Osteoblast (primary cell): ENCODE measurements around the gene NR4A2. TPM values are rescaled to one million over a fixed set of nuclear protein-coding genes. Genes with fewer than 3 reads are reported as not detected.

ENCODE experiments used
- DNase-seq: peaks from one replicate; pipeline ENCODE4 v3.0.0; 2011; ENCODE audit warnings: low spot score, mixed read lengths; ENCODE audit not compliant: insufficient read length; ENCODE audit errors: missing footprints
- H2AFZ ChIP-seq: 2 replicates; pipeline ENCODE4 v1.6.0; 2011; ENCODE audit warnings: mild to moderate bottlenecking, low read length
- H3K27ac ChIP-seq: 2 replicates; pipeline ENCODE4 v1.5.1; 2011; ENCODE audit warnings: mild to moderate bottlenecking, low read depth, low read length, moderate library complexity
- H3K27me3 ChIP-seq: 2 replicates; pipeline ENCODE4 v1.6.0; 2012; ENCODE audit warnings: mild to moderate bottlenecking, control low read depth, inconsistent platforms, low read length, moderate library complexity; ENCODE audit not compliant: insufficient read depth
- H3K36me3 ChIP-seq: 2 replicates; pipeline ENCODE4 v1.5.1; 2011; ENCODE audit warnings: mild to moderate bottlenecking, low read length, control low read depth, moderate library complexity; ENCODE audit not compliant: insufficient read depth
- H3K4me1 ChIP-seq: 2 replicates; pipeline ENCODE4 v1.5.1; 2011; ENCODE audit warnings: mild to moderate bottlenecking, low read length, control low read depth, moderate library complexity; ENCODE audit not compliant: insufficient read depth
- H3K4me2 ChIP-seq: 2 replicates; pipeline ENCODE4 v1.6.0; 2011; ENCODE audit warnings: mild to moderate bottlenecking, low read length; ENCODE audit not compliant: insufficient read depth
- H3K4me3 ChIP-seq: fragments of 200-600 bp; sonication (generic); 3 replicates; pipeline ENCODE4 v1.5.1; 2012; ENCODE audit warnings: mild to moderate bottlenecking, low read length, inconsistent platforms; ENCODE audit not compliant: insufficient read depth
- H3K79me2 ChIP-seq: 2 replicates; pipeline ENCODE4 v1.6.0; 2012; ENCODE audit warnings: mild to moderate bottlenecking, low read length, control low read depth, inconsistent platforms; ENCODE audit not compliant: insufficient read depth
- H3K9me3 ChIP-seq: 2 replicates; pipeline ENCODE4 v1.5.1; 2011; ENCODE audit warnings: low read depth, low read length, control low read depth
- H4K20me1 ChIP-seq: 2 replicates; pipeline ENCODE4 v1.6.0; 2012; ENCODE audit warnings: mild to moderate bottlenecking, low read length, control low read depth; ENCODE audit not compliant: insufficient read depth
- CTCF ChIP-seq: IDR thresholded peaks from 2 replicates; pipeline ENCODE4 v1.5.1; 2011; ENCODE audit warnings: mild to moderate bottlenecking, low read depth, low read length, moderate library complexity; ENCODE audit errors: extremely low read depth
- total RNA-seq: library from RNA; depleted of rRNA; stranded (reverse); fragments of >200 nt; gene quantifications from 2 replicates; pipeline ENCODE4 v1.2.3, GENCODE V29; 2012

Gene NR4A2
- total RNA-seq, 1 donor: 0.72 TPM

GRCh38 chr2:156366753-156367152, 34.2 kb upstream of the NR4A2 start:
- no peak for DNase-seq
- Histone ChIP-seq H3K9me3 (no peaks in the 10 kb centered on the region), H2AFZ (no peak overlapping the region), H3K4me3 (no peak overlapping the region), H3K4me1 (no peaks in the 10 kb centered on the region), H3K27ac (no peak overlapping the region), H3K36me3 (no peaks in the 10 kb centered on the region), H3K79me2 (no peaks in the 10 kb centered on the region), H4K20me1 (no peaks in the 10 kb centered on the region), H3K27me3 (no peaks in the 10 kb centered on the region), H3K4me2 (no peak overlapping the region)
- no peak for TF ChIP-seq CTCF

DNA sequence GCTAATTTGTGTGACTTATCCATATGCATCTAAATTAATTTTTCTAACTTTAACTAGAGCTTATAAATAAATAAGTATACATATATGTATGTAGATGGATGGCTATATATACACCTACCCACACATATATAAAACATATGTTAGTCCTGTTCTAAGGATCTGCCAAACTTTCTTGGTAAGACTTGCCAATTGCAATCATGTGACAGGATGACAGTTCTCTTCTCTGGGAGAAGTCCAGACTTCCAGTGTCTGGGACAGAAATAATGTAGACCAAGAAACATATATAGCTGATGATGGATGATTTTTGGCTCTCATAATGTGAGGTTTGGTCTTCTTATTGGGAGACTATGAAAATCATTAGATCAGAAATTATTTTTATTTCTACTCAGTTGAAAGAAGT, 30.6 kb upstream of the NR4A2 start:
- Histone ChIP-seq H3K79me2 (no peaks in the 10 kb centered on the region), H2AFZ (no peak overlapping the region), H3K27me3 (no peaks in the 10 kb centered on the region), H3K4me1 (no peaks in the 10 kb centered on the region), H3K4me2 (no peak overlapping the region), H3K27ac (no peak overlapping the region), H3K9me3 (no peaks in the 10 kb centered on the region), H3K4me3 (no peak overlapping the region), H3K36me3 (no peaks in the 10 kb centered on the region), H4K20me1 (no peaks in the 10 kb centered on the region)
- DNase-seq: no peak
- TF ChIP-seq CTCF: no peak

- Histone ChIP-seq H3K4me2 (peak overlapping the region; percentile 33), H4K20me1 (no peaks in the 10 kb centered on the region), H2AFZ (peak overlapping the region; percentile 78), H3K27ac (peak overlapping the region; percentile 67), H3K79me2 (no peaks in the 10 kb centered on the region), H3K4me3 (peak overlapping the region; percentile 14), H3K27me3 (no peaks in the 10 kb centered on the region), H3K36me3 (no peaks in the 10 kb centered on the region), H3K9me3 (no peaks in the 10 kb centered on the region), H3K4me1 (peaks cover 12% of the 10 kb centered on the region)
- DNase-seq: no peak
- no peak for TF ChIP-seq CTCF
Measured at GRCh38 chr2:156356014-156356754, 23.7 kb upstream of the NR4A2 start.

DNA sequence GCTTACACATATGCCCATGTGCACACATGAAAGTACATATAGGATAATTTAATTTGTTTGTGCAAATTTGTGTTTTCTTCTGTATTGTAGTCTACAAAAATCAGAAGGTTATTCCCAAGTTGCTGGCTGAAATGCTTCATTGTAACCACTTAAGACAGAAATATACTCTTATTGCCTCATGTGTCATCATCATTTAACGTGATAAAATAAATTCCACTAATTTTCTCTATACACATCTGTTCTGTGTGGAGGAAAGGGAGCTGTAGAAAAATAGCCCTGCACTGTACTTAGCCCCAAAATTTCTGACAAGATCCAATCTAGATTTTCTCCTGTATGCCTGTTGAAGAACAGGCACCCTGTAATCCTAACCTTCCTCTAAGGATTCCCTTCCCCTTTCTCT, 20.4 kb upstream of the NR4A2 start:
- no peaks in the 10 kb centered on the region for H4K20me1 ChIP-seq
- H3K27ac ChIP-seq: no peak overlapping the region
- H3K27me3 ChIP-seq: no peaks in the 10 kb centered on the region
- no peaks in the 10 kb centered on the region for H3K79me2 ChIP-seq
- peaks cover 12% of the 10 kb centered on the region for H3K4me1 ChIP-seq
- H3K4me2 ChIP-seq: no peak overlapping the region
- no peak overlapping the region for H3K4me3 ChIP-seq
- no peaks in the 10 kb centered on the region for H3K36me3 ChIP-seq
- no peak overlapping the region for H2AFZ ChIP-seq
- DNase-seq: no peak
- TF ChIP-seq CTCF: no peak
- H3K9me3 ChIP-seq: no peaks in the 10 kb centered on the region
